Activated CD4-positive, alpha-beta T cell treated with anti-CD3 and anti-CD28 coated beads for 36 hours (primary cell): ENCODE data around the gene PAX5. TPM values are rescaled to one million over a fixed set of nuclear protein-coding genes. Genes with fewer than 3 reads are reported as not detected.

Experiments
- ATAC-seq: fragments of 200-7000 bp; cut with Tn5 transposase; one replicate; pipeline ENCODE4 v1.10.0; 2021; ENCODE audit warnings: mild to moderate bottlenecking, moderate library complexity
- CTCF ChIA-PET: fragments of 350-600 bp; sonication (Branson Sonifier 250); formaldehyde crosslinking; loops from one replicate; lab custom pipeline; 2021; ENCODE audit warnings: antibody characterized with exemption; lab: Charles Lee
- POLR2A ChIA-PET: fragments of 350-600 bp; sonication (Branson Sonifier 250); formaldehyde crosslinking; loops from one replicate; lab custom pipeline; 2021; ENCODE audit warnings: antibody characterized with exemption, inconsistent platforms; lab: Charles Lee
- DNase-seq: peaks from one replicate; pipeline ENCODE4 v3.0.0-alpha.2; 2020
- H3K27ac Mint-ChIP-seq: one replicate; pipeline ENCODE4 v1.8.0; 2021; ENCODE audit warnings: mixed read lengths
- H3K27me3 Mint-ChIP-seq: one replicate; pipeline ENCODE4 v1.8.0; 2021; ENCODE audit warnings: mixed read lengths
- H3K36me3 Mint-ChIP-seq: one replicate; pipeline ENCODE4 v1.8.0; 2021; ENCODE audit warnings: low read depth, mixed read lengths
- H3K4me1 Mint-ChIP-seq: one replicate; pipeline ENCODE4 v1.8.0; 2021; ENCODE audit warnings: mixed read lengths
- H3K4me3 Mint-ChIP-seq: one replicate; pipeline ENCODE4 v1.8.0; 2021; ENCODE audit warnings: mild to moderate bottlenecking, moderate library complexity, mixed read lengths
- H3K9me3 Mint-ChIP-seq: one replicate; pipeline ENCODE4 v1.8.0; 2021; ENCODE audit warnings: low read depth, mixed read lengths
- intact Hi-C, 2 experiments: fragments of 100-400 bp; cut with DNase I in 1 of 2; cut with micrococcal nuclease in 1 of 2; formaldehyde crosslinking; loops; one replicate each; pipeline versions ENCODE4 v1.14.2 to v1.15.1; 2022 to 2024; cut with DNase I, micrococcal nuclease
- total RNA-seq, 2 experiments: library from RNA; stranded (reverse); gene quantifications; one replicate each; pipeline ENCODE4 v1.2.3, GENCODE V29; 2021

Gene PAX5
- total RNA-seq, 2 experiments from 2014 or later: 0.21 to 0.51 TPM

GRCh38 chr9:36906492-36906891 lies 127.6 kb downstream of the PAX5 start:
- no peaks in the 10 kb centered on the region for H3K9me3 Mint-ChIP-seq
- no peak overlapping the region for H3K27ac Mint-ChIP-seq
- ATAC-seq (no peak), DNase-seq (no peak)
- intact Hi-C loops: no loop called here
- H3K4me1 Mint-ChIP-seq: no peaks in the 10 kb centered on the region
- POLR2A ChIA-PET: no interaction called here
- H3K36me3 Mint-ChIP-seq: no peaks in the 10 kb centered on the region
- H3K27me3 Mint-ChIP-seq: peaks cover 26% of the 10 kb centered on the region
- H3K4me3 Mint-ChIP-seq: no peak overlapping the region
- CTCF ChIA-PET: interaction anchor here (0.6 to 2.9 kb wide), 2 partner anchors 31 to 33 kb away, joined by 5 to 16 read pairs; no protein-coding TSS in a partner anchor

DNA sequence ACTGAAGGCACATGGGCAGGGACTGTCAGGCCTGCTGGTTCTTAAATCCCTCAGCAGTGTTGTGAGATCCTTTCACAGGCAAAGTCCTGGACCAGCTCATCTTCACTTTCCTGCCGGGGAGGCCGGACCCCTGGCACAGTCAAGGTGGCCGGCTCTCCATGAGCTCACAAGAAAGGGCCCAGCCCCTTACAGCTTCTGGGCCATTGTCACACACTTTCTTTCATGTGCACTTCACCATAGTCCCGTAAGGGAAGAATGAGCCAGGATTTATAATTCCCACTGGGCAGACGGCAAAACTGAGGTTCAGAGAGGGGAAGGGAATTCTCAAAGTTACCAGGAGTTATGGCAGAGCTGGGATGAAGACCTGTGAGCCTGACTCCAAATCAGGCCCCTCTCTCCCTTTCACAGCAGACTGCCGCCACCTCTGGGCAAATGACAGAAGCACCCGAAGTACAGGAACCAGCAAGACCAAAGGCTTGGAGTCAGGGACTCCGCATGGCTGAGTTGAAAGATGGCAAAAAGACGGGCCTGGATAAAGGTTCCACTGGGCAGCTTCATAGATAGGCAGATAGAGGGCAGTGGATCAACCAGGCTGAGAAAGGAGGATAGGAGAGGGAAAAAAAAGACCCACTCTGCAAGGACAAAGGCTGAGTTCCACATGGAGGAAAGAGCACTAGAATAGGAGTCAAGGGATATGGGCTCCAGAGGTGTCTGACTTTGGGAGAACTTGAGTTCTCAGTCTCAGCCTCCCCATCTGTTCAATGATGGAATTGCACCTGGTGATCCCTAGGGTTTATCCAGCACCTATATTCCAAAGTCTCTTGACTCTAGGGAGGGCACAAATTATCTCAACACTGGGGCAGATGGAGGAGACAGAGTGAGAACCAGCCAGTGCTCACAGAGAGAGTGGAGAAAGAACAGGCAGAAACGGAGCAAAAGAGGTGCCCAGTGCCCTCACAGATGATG lies 128.7 kb downstream of the PAX5 start:
- ATAC-seq (no peak), DNase-seq (no peak)
- CTCF ChIA-PET: interaction anchor here (0.6 to 0.7 kb wide), 2 partner anchors 32 to 346 kb away, joined by 3 to 5 read pairs; no protein-coding TSS in a partner anchor
- H3K4me3 Mint-ChIP-seq: no peak overlapping the region
- no peaks in the 10 kb centered on the region for H3K9me3 Mint-ChIP-seq
- intact Hi-C loops: no loop called here
- H3K27me3 Mint-ChIP-seq: peaks cover 19% of the 10 kb centered on the region
- POLR2A ChIA-PET: no interaction called here
- H3K4me1 Mint-ChIP-seq: no peaks in the 10 kb centered on the region
- no peaks in the 10 kb centered on the region for H3K36me3 Mint-ChIP-seq
- H3K27ac Mint-ChIP-seq: no peak overlapping the region

DNA sequence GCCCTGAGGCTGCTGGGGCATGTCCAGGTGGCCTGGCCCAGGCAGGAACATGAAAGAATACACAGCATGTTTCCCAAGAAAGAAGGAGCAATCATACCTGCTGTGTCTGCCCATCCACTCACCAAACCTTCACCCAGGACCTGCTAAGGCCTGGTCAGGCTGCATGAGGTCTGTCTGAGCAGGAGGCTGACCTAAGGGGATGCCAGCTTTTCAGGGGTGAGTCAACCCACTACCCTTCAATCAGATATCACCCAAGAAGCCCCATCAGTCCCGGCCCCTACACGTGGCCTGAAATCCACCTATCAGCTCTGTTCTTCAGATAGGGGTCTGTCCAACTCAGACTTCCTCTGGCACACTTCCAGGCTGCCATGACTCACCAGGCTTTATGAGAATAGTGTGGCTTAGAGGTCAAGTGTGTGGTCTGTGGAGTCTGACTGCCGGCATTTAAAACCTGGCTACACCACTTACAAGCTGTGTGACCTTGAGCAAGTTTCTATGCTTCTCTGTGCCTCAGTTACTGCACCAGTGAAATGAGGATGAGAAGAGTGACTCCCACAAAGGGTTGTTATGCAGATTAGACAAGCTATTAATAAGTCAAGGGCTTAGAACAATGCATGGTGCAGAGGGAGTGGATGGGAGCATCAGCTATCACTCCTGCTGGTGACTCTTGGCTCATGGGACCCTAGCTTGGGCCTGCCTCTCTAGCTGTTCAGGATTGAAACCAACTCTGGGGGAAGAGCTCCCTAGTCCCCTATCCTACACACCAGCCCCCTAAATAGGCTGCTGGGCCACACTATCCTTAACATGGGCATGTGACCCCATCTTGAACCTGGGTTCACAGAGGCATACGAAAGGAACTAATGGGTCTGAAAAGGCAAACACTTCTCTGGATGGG lies 130.3 kb downstream of the PAX5 start:
- Mint-ChIP-seq H3K4me3 (no peak overlapping the region), H3K27ac (no peak overlapping the region), H3K9me3 (no peaks in the 10 kb centered on the region), H3K36me3 (no peaks in the 10 kb centered on the region), H3K27me3 (peaks cover 16% of the 10 kb centered on the region), H3K4me1 (no peaks in the 10 kb centered on the region)
- intact Hi-C loops: no loop called here
- POLR2A ChIA-PET: no interaction called here
- CTCF ChIA-PET: interaction anchor here (0.7 to 1.7 kb wide), 2 partner anchors 31 to 100 kb away, joined by 5 to 7 read pairs; no protein-coding TSS in a partner anchor
- ATAC-seq (peak; percentile 79), DNase-seq (peak; percentile 66)

DNA sequence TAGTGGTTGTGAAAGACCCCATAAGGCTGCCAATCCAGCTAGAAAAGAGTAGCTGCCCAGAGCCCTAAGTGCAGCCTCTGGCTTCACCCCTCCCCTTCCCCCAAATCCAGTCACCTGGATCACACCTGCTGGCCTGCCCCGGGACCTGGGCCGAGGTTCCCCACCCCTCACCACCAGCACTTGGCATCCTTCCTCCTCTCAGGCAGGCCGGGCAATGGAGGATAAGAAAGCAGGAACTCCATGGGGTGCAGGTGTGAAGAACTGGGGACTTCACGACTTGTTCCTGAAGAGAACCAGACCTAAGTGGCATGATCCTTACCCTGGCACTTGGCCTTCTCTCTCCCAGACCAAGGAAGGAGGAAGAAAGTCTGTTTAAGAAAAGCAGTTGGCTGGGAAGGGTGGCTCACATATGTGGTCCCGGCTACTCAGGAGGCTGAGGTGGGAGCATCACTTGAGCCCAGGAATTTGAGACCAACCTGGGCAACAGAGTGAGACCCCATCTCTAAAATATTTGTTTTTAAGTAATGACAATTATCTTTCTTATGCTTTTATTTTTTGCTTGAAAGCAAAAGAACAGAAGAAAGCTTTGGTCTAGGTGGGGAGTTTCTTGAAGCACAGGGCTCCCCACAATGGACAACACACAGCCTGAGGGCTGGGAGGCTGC lies 131.1 kb downstream of the PAX5 start:
- DNase-seq (no peak), ATAC-seq (no peak)
- Mint-ChIP-seq H3K9me3 (no peaks in the 10 kb centered on the region), H3K27me3 (peaks cover 16% of the 10 kb centered on the region), H3K4me1 (no peaks in the 10 kb centered on the region), H3K36me3 (no peaks in the 10 kb centered on the region), H3K4me3 (no peak overlapping the region), H3K27ac (no peak overlapping the region)
- intact Hi-C loops: no loop called here
- ChIA-PET CTCF (interaction anchor here (1.4 to 1.7 kb wide), 2 partner anchors 30 to 41 kb away, joined by 3 to 7 read pairs; no protein-coding TSS in a partner anchor), POLR2A (no interaction called here)

DNA sequence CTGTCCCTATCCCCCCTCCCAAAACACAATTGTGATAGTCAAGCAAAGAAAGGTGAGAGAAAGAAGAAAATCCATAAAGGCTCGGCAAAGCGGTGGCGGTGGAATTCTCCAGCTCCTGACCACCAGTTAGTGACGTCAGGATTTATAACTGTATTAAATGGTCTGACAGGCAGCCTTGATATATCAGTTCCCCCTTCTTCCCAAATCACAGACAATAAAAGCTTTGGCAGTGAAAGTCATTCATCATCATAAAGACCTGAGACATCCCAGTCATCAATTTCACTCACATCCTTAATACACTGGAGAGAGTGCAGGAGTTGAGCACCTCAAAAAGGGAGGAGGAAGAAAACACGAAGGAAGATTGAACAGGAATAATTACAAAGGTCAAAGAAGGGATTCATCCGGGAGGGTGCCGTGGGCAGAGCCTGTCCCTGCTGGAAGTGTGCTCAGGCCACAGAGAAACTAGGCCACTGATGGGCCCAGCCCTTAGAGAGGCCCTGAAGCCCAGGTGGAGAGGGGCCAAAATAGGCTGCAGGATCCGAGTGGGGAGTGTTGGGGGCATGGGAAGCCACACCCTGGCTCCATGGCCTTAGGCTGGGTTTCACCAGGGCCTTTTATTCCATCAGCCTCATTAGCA lies 131.9 kb downstream of the PAX5 start:
- intact Hi-C loops: no loop called here
- H3K27me3 Mint-ChIP-seq: peaks cover 13% of the 10 kb centered on the region
- no peak overlapping the region for H3K4me3 Mint-ChIP-seq
- ChIA-PET CTCF (interaction anchor here (0.5 to 1.4 kb wide), 4 partner anchors 28 to 1013 kb away, joined by 3 to 5 read pairs (median 3); no protein-coding TSS in a partner anchor), POLR2A (no interaction called here)
- no peaks in the 10 kb centered on the region for H3K9me3 Mint-ChIP-seq
- DNase-seq: no peak
- no peaks in the 10 kb centered on the region for H3K4me1 Mint-ChIP-seq
- H3K27ac Mint-ChIP-seq: no peak overlapping the region
- H3K36me3 Mint-ChIP-seq: no peaks in the 10 kb centered on the region
- ATAC-seq: no peak

GRCh38 chr9:36901528-36901927 lies 132.5 kb downstream of the PAX5 start:
- H3K4me1 Mint-ChIP-seq: no peaks in the 10 kb centered on the region
- H3K36me3 Mint-ChIP-seq: no peaks in the 10 kb centered on the region
- ATAC-seq: no peak
- no peak for DNase-seq
- intact Hi-C loops: no loop called here
- no peaks in the 10 kb centered on the region for H3K9me3 Mint-ChIP-seq
- ChIA-PET POLR2A (no interaction called here), CTCF (interaction anchor here (0.7 to 1.4 kb wide), 3 partner anchors 43 to 1014 kb away, joined by 3 to 5 read pairs (median 3); no protein-coding TSS in a partner anchor)
- H3K27ac Mint-ChIP-seq: no peak overlapping the region
- H3K27me3 Mint-ChIP-seq: peaks cover 12% of the 10 kb centered on the region
- no peak overlapping the region for H3K4me3 Mint-ChIP-seq

DNA sequence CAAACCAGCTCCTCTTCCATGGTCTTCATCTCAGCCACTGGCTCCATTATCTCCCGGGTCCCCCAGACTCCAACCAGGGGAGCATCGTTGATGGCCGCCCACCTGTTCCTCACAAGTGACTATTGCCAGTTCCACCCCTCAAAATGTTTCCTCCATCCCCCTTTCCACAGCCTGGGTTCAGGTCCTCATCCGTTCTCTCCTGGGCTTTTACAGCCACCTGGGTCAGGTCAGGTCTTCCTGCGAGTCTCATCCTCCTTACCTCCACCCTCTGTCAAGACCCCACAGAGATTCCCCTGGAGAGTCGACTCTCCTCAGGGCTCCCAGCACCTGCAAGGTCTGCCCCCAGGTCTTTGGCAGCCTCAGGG lies 133.2 kb downstream of the PAX5 start:
- intact Hi-C loops: no loop called here
- DNase-seq (no peak), ATAC-seq (no peak)
- ChIA-PET POLR2A (no interaction called here), CTCF (no interaction called here)
- Mint-ChIP-seq H3K27me3 (peaks cover 8% of the 10 kb centered on the region), H3K9me3 (no peaks in the 10 kb centered on the region), H3K4me3 (no peak overlapping the region), H3K36me3 (no peaks in the 10 kb centered on the region), H3K27ac (no peak overlapping the region), H3K4me1 (no peaks in the 10 kb centered on the region)

DNA sequence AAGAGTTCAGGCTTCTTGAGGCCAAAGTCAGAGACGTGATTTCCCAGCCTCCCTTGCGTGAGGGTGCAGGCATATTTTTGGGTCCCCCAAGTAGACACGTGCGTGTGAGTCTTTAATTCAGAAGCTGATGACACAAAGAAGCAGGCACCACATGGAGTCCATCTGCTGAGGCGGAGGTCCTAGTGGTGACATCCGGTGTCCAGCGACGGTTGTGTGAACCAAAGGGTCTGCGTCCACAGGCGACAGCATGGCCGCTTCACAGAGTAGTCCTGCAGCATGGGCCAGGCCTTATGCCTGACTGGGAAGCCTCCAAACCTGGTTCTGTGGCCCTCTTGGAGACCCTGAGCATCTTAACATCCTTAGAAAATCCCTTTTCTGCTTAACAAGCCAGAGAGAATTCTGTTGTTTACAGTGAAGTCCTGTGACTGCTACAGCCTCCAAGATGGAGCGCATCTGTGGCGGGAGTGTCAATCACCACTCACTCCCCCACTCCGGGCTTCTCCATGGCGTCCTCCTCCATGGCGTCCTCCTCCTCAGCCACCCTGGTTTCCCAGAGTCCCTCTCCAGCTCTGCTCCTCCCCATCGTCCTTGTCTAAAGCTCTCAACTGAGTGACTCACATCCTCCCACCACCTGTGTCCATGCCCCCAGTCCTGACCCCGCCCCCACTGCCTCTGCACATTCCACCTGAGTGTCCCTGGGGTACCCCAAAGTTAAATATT lies 133.8 kb downstream of the PAX5 start:
- ChIA-PET POLR2A (no interaction called here), CTCF (no interaction called here)
- Mint-ChIP-seq H3K36me3 (no peaks in the 10 kb centered on the region), H3K4me3 (no peak overlapping the region), H3K27ac (no peak overlapping the region), H3K9me3 (no peaks in the 10 kb centered on the region), H3K27me3 (peaks cover 6% of the 10 kb centered on the region), H3K4me1 (no peaks in the 10 kb centered on the region)
- DNase-seq (no peak), ATAC-seq (no peak)
- intact Hi-C loops: no loop called here

DNA sequence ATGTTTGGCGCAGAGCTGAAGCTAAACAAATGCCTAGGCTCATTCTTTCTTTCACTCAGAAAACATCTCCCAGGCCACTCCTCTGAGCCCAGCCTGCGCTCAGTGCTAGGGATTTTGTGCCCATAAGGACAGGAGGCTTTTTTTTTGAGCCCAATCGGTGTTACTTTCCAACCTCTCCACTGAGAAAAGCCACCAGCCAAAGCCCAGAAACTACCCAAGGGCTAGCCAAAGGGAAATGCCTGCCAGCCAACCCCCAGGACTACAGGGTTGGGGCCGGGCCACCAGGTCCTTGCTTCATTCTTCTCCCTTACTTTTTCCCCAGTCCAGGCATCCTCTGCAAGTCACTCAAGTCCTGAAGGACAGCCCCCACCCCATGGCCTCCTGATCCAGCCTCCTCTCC lies 134.7 kb downstream of the PAX5 start:
- intact Hi-C loops: no loop called here
- Mint-ChIP-seq H3K27ac (no peak overlapping the region), H3K4me3 (no peak overlapping the region), H3K36me3 (no peaks in the 10 kb centered on the region), H3K9me3 (no peaks in the 10 kb centered on the region), H3K27me3 (peaks cover 4% of the 10 kb centered on the region), H3K4me1 (no peaks in the 10 kb centered on the region)
- POLR2A ChIA-PET: no interaction called here
- DNase-seq (no peak), ATAC-seq (no peak)
- CTCF ChIA-PET: interaction anchor here (1.4 to 1.6 kb wide), 2 partner anchors 10 to 18 kb away, joined by 3 read pairs; no protein-coding TSS in a partner anchor

GRCh38 chr9:36898431-36899020 lies 135.5 kb downstream of the PAX5 start:
- H3K27me3 Mint-ChIP-seq: peaks cover 2% of the 10 kb centered on the region
- H3K9me3 Mint-ChIP-seq: no peaks in the 10 kb centered on the region
- DNase-seq: no peak
- intact Hi-C loops: no loop called here
- H3K4me3 Mint-ChIP-seq: no peak overlapping the region
- H3K27ac Mint-ChIP-seq: no peak overlapping the region
- ChIA-PET CTCF (interaction anchor here (1.4 to 1.6 kb wide), 2 partner anchors 9 to 19 kb away, joined by 3 read pairs; no protein-coding TSS in a partner anchor), POLR2A (no interaction called here)
- H3K36me3 Mint-ChIP-seq: no peaks in the 10 kb centered on the region
- no peak for ATAC-seq
- H3K4me1 Mint-ChIP-seq: no peaks in the 10 kb centered on the region
